Fibroblast of mammary gland (primary cell): ENCODE measurements around the gene KRTAP10-10.
"Not testable (repeated sequence)": the region's sequence is repeated elsewhere in the genome, so short reads cannot be mapped to it uniquely, and the experiment has no call there.

ENCODE experiments used
- DNase-seq: peaks from one replicate; pipeline ENCODE4 v3.0.0-alpha.2; 2010; ENCODE audit warnings: low read depth
- H3K4me3 ChIP-seq: 2 replicates; pipeline ENCODE4 v1.5.1; 2011; ENCODE audit warnings: low read depth, mild to moderate bottlenecking, low read length, moderate library complexity; ENCODE audit not compliant: control insufficient read depth
- CTCF ChIP-seq: conservative IDR thresholded peaks from 2 replicates; pipeline ENCODE4 v1.5.1; 2011; ENCODE audit warnings: low read depth, low read length, inconsistent platforms; ENCODE audit not compliant: control insufficient read depth, insufficient read depth

The KRTAP10-10 gene

DNA sequence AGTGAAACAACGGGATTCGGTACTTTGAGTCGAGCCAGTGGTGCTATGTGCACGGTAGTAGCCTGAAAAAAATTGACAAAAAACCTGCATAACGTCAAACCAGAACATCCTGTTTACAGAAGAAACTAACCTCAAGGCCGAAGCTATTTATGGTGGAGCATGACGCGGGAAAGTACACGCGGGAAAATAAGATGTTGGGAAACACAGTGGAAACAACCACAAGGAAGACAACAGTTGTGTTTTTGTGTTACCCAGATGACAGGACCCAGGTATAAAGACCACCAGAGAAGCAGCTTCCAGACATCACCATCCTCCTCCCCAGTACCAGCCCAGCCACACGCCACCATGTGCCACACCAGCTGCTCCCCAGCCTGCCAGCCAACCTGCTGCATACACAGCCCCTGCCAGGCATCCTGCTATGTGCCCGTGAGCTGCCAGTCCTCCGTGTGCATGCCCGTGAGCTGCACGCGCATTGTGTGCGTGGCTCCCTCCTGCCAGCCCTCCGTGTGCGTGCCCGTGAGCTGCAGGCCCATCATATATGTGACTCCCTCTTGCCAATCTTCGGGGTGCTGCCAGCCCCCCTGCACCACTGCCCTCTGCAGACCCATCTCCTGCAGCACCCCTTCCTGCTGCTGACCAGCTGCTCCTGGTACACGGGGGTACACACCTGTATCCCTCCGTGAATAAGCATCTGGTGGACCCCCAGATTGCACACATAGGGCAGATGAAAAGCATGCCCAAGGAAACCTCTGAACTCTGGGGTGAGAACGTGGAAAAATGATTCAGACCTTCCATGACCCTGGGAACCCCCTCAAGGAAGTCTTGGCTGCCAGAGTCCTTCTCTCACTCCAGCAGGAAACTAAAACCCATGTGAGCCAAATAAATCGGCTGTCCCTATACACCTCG lies 20.7 kb downstream of the KRTAP10-10 start, which contains the start of gene KRTAP12-3:
TSS of gene KRTAP12-3 (plus strand) at position 298 of the 906 bp plus-strand sequence. CDS start at position 346, 48 bp downstream.
- TF ChIP-seq CTCF, result no peak
- H3K4me3 ChIP-seq, result no peak within 1 kb of the TSS
- DNase-seq, result no peak

DNA sequence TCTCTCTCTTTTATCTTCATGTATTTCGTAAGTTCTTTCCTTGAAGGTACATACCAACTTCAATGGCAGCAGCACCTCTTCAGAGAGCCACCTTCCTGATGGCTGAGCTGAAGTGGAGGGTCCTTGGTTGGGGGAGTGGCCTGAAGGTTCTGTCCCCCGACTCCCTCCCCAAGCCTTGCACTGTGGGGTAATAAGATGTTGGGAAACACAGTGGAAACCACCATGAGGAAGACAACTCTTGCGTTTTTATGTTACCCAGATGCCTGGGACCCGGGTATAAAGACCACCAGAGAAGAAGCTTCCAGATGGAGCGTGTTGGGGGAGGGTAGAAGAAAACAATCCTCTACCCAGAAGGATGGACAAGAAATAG lies 21.4 kb downstream of the KRTAP10-10 start:
- no peak overlapping the region for H3K4me3 ChIP-seq
- no peak for DNase-seq
- no peak for TF ChIP-seq CTCF

DNA sequence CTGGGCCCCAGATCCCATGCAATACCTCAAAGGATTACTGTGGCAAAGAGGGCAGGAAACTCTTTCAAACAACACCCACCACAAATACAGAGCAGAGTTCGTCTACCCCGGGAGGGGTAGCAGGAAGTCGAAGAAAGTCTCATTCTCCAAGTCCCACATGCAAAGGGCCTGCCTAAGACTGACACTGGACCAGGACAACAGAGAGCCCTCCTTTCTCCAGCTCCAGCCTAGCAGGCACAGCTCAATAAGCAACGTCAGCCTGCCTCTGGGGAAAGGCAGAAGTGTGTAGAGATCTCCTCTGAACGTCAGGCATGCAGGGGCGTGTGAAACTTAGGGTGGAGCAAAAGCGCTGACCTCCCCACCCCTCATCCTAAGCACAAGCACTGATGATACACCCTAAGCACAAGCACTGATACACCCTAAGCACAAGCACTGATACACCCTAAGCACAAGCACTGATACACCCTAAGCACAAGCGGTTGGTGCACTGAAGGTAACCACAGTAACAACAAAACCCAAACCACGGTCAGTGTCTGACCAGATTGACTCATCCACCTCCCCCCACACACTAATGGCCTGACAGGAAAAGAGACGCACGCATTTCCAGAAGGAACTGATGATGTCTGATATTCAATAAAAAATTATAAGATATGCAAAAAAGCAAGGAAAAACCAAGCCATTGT lies 21.9 kb downstream of the KRTAP10-10 start:
- no peak overlapping the region for H3K4me3 ChIP-seq
- no peak for TF ChIP-seq CTCF
- DNase-seq, result no peak

- not testable (repeated sequence) for H3K4me3 ChIP-seq, DNase-seq
Measured at GRCh38 chr21:44661567-44661966, 24.4 kb downstream of the KRTAP10-10 start.

DNA sequence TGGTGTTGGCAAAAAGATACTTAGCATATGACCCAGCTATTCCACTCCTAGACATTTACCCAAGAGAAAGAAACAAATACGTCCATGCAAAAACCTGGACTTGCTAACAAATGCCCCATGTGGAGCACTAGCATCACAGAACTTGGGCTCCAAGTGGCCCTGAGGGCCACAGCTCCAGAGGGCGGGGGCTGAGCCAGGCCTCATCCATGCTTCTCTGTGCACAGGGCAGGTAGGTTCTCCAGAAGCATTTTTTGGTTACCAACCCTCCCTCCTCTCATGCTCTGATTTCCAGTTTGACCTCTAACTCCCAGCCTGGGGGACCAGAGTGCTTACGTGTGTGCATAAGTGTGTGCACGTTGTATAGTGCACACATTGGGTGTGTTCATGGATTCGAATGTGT lies 27.5 kb downstream of the KRTAP10-10 start:
- DNase-seq, result no peak
- H3K4me3 ChIP-seq, result no peak overlapping the region
- TF ChIP-seq CTCF, result no peak

GRCh38 chr21:44666401-44667320 lies 29.5 kb downstream of the KRTAP10-10 start, which contains the start of gene KRTAP12-2:
KRTAP12-2 (minus strand) TSS chr21:44666927; CDS start chr21:44666886, 41 bp downstream.
- H3K4me3 ChIP-seq, result no peak within 1 kb of the TSS
- no peak for TF ChIP-seq CTCF
- DNase-seq, result no peak
